Activated B cell treated with CpG ODN at 0.5 μM for 24 hours (primary cell): Measurements from ENCODE around the gene ADNP2. TPM values are rescaled to one million over a fixed set of nuclear protein-coding genes. Genes with fewer than 3 reads are reported as not detected.
A peak's percentile ranks its signal among the peaks of the same experiment; 100 is the strongest.

Experiments used
- ATAC-seq: fragments of 200-7000 bp; cut with Tn5 transposase; one replicate; pipeline ENCODE4 v1.10.0; 2021; ENCODE audit warnings: low read depth, mild to moderate bottlenecking, moderate library complexity
- CTCF ChIA-PET: fragments of 350-600 bp; sonication (Branson Sonifier 250); formaldehyde crosslinking; loops from one replicate; lab custom pipeline; 2021; ENCODE audit warnings: antibody characterized with exemption; lab: Charles Lee
- POLR2A ChIA-PET: fragments of 350-600 bp; sonication (Branson Sonifier 250); formaldehyde crosslinking; loops from one replicate; lab custom pipeline; 2021; ENCODE audit warnings: antibody characterized with exemption; lab: Charles Lee
- DNase-seq: peaks from one replicate; pipeline ENCODE4 v3.0.0; 2022
- H3K27ac Mint-ChIP-seq: one replicate; pipeline ENCODE4 v1.8.0; 2020; ENCODE audit warnings: mixed read lengths
- H3K27me3 Mint-ChIP-seq: one replicate; pipeline ENCODE4 v1.8.0; 2021; ENCODE audit warnings: mixed read lengths
- H3K36me3 Mint-ChIP-seq: one replicate; pipeline ENCODE4 v1.8.0; 2021; ENCODE audit warnings: low read depth, mixed read lengths
- H3K4me1 Mint-ChIP-seq: one replicate; pipeline ENCODE4 v1.8.0; 2021; ENCODE audit warnings: mixed read lengths
- H3K4me3 Mint-ChIP-seq: one replicate; pipeline ENCODE4 v1.8.0; 2020; ENCODE audit warnings: mild to moderate bottlenecking, mixed read lengths
- H3K9me3 Mint-ChIP-seq: one replicate; pipeline ENCODE4 v1.8.0; 2020; ENCODE audit warnings: mixed read lengths
- intact Hi-C: fragments of 100-400 bp; cut with micrococcal nuclease; formaldehyde crosslinking; loops from one replicate; pipeline ENCODE4 v1.15.1; 2024
- total RNA-seq: library from RNA; stranded (reverse); gene quantifications from 2 replicates; pipeline ENCODE4 v1.2.3, GENCODE V29; 2022
- TF ChIP-seq, protein P1 (sequence below): fragments of 200-600 bp; IDR thresholded peaks from one replicate; pipeline ENCODE4 v1.8.0; 2022; ENCODE audit warnings: antibody characterized with exemption, mild to moderate bottlenecking

Gene ADNP2
- total RNA-seq, 1 donor from 2014 or later = 19.7 TPM

DNA sequence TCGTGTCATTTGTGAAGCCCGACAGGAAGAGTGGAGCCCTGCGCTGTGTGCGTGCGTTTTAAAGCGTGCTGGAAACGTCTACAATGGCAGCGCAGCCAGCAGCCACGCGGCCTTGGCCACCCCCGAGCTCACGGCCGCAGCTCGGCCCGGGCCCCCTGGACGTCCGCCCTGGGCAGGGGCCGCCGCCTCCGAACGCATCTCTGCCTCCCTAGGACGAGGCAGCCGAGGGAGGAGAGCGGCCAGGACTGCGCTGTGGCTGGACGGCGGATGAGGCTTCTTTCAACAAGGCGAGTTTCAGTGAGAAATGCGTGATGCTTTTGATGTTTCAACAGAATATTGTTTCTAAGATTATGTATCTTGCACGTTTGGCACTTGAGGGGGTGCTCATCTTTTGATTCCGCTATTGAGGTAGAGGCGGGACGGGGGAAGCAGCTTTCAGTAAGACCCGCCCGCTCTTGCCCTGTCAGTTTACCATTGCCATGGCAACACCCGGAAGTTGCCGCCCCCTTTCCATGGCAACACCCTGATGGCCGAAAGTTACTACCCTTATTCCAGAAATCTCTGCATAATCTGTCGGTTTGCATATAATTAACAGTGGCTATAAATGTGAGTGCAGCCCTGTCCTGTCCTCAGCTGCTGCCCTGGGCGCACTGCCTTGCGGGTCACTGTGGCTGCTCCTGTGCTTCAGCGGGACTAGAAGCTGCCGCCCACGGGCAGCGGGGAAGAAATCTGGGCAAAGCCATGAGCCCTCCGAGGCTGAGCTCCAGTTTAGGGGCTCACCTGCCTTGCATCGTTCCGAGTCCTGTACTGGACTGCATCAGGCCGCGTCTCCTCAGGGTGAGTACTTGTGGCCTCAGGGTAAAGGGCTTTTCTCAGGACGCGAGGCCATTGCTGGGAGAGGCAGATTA is 38.6 kb downstream of the ADNP2 start:
- Mint-ChIP-seq H3K27me3 (no peaks in the 10 kb centered on the region), H3K4me3 (peak overlapping the region; percentile 90), H3K27ac (peak overlapping the region; percentile 69), H3K4me1 (peaks cover 20% of the 10 kb centered on the region), H3K9me3 (no peaks in the 10 kb centered on the region), H3K36me3 (peaks cover 9% of the 10 kb centered on the region)
- TF ChIP-seq, protein P1, sequence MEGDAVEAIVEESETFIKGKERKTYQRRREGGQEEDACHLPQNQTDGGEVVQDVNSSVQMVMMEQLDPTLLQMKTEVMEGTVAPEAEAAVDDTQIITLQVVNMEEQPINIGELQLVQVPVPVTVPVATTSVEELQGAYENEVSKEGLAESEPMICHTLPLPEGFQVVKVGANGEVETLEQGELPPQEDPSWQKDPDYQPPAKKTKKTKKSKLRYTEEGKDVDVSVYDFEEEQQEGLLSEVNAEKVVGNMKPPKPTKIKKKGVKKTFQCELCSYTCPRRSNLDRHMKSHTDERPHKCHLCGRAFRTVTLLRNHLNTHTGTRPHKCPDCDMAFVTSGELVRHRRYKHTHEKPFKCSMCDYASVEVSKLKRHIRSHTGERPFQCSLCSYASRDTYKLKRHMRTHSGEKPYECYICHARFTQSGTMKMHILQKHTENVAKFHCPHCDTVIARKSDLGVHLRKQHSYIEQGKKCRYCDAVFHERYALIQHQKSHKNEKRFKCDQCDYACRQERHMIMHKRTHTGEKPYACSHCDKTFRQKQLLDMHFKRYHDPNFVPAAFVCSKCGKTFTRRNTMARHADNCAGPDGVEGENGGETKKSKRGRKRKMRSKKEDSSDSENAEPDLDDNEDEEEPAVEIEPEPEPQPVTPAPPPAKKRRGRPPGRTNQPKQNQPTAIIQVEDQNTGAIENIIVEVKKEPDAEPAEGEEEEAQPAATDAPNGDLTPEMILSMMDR = no peak
- ATAC-seq (peak; percentile 88), DNase-seq (peak; percentile 74)
- intact Hi-C loops = loop anchor here (1.0 to 10.0 kb wide), 4 partner anchors 39 to 623 kb away; partner anchors contain the start of genes RBFA and TXNL4A
- ChIA-PET POLR2A (interaction anchor here (1.0 to 1.6 kb wide), 4 partner anchors 38 to 114 kb away, joined by 3 to 9 read pairs (median 4); partner anchors contain the start of genes ADNP2 and RBFA), CTCF (interaction anchor here (1.3 kb wide), 2 partner anchors 8 to 12 kb away, joined by 3 to 5 read pairs; no protein-coding TSS in a partner anchor)

DNA sequence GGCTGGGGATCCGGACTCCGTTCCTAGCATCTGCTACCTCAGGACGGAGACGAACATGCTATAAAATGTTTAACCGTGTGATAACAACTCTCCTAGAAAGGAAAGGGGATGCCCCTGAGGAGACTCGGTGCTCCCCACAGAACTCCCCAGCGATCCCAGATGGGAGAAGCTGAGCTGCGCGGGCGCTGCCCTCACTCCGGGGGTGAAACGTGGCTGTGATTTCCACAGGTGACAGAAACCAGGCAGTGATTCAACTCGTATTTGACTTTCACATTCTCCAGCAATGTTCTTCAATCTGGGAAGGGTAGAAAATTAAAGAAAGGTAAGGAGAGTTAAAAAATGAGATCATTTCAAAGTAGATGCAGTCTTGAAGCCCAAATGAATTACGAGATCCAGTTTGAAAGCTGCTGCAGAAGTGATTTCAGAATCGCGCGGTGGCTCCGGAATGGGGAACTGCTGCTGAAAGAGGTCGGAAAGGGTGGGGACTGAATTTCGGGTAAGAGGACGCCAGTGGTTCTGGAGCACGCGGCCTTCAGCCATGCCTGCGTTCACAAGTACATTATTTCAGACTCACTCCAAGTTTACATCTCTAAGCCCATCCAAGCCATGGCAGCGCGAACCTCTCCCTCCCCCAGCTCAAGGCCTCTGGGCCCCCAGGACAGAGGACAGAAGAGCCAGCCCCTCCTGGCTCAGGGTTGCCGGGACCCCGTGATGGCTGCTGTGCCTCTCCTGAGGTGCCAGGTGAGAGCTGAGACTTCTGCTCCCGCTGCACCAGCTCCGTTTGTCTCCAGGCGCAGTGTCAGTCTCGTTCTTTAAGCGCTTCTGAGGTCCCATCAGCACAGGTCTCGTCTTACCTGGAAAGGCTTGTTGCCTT is 39.5 kb downstream of the ADNP2 start:
- no peaks in the 10 kb centered on the region for H3K9me3 Mint-ChIP-seq
- H3K4me3 Mint-ChIP-seq = peak overlapping the region; percentile 90
- POLR2A ChIA-PET = interaction anchor here (1.0 to 1.6 kb wide), 3 partner anchors 39 to 115 kb away, joined by 3 to 9 read pairs (median 4); partner anchors contain the start of gene RBFA
- peaks cover 20% of the 10 kb centered on the region for H3K4me1 Mint-ChIP-seq
- no peak for ATAC-seq
- TF ChIP-seq, protein P1 = no peak
- intact Hi-C loops = loop anchor here (10.0 kb wide), 1 partner anchor 624 kb away; no protein-coding TSS in a partner anchor
- CTCF ChIA-PET = interaction anchor here (1.3 kb wide), 1 partner anchor 11 kb away, joined by 5 read pairs; no protein-coding TSS in a partner anchor
- DNase-seq = no peak
- peaks cover 9% of the 10 kb centered on the region for H3K36me3 Mint-ChIP-seq
- H3K27ac Mint-ChIP-seq = peak overlapping the region; percentile 69
- no peaks in the 10 kb centered on the region for H3K27me3 Mint-ChIP-seq

DNA sequence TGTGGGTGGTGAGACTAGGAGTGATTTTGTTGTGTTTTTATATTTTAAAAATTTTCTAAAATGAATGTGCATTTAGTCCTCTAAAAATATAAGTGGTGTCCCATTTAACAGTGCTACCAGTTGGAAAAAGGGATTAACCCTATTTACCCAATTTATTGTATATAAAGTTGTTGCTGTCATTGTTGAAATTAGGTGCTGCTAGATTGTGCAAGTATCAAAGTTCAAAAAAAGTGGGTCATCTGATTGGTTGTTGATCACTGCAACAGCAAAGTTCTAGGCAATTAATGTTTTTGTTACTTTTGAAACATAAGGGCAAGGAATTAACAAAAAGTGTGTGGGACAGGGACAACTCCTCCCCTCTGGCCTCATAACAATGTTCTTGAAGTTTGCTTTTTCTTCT is 40.6 kb downstream of the ADNP2 start:
- CTCF ChIA-PET = no interaction called here
- POLR2A ChIA-PET = no interaction called here
- Mint-ChIP-seq H3K27me3 (no peaks in the 10 kb centered on the region), H3K4me1 (peaks cover 25% of the 10 kb centered on the region), H3K9me3 (no peaks in the 10 kb centered on the region), H3K4me3 (no peak overlapping the region), H3K27ac (no peak overlapping the region), H3K36me3 (peaks cover 9% of the 10 kb centered on the region)
- TF ChIP-seq, protein P1 = no peak
- ATAC-seq (no peak), DNase-seq (no peak)
- intact Hi-C loops = loop anchor here (10.0 kb wide), 1 partner anchor 625 kb away; no protein-coding TSS in a partner anchor

DNA sequence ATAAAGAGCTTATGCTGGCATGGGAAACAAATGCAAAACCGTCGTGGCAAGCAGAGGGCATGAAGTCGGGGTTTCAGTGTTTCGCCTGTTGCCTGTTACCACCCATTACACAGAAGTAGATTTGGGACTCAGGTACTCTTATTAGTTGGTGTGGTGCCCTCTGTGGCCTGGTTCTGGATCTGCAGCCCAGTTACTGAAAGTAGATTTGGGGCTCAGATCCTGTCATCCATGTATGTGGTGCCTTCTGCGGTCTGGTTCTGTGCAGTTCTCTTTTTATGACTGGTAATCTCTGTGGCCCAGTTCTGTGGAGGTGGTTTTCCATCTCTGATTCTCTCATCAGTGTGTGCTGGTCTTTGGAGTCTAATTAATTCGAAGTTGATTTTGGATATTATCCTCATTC is 45.2 kb downstream of the ADNP2 start:
- Mint-ChIP-seq H3K4me1 (peaks cover 11% of the 10 kb centered on the region), H3K36me3 (no peaks in the 10 kb centered on the region), H3K4me3 (no peak overlapping the region), H3K27me3 (no peaks in the 10 kb centered on the region), H3K27ac (no peak overlapping the region), H3K9me3 (no peaks in the 10 kb centered on the region)
- TF ChIP-seq, protein P1 = no peak
- intact Hi-C loops = loop anchor here (1.0 to 2.0 kb wide), 4 partner anchors 166 to 775 kb away; partner anchors contain the start of genes CTDP1, KCNG2 and TXNL4A
- DNase-seq (no peak), ATAC-seq (peak; percentile 80)
- ChIA-PET POLR2A (no interaction called here), CTCF (interaction anchor here (0.6 kb wide), 1 partner anchor 94 kb away, joined by 5 read pairs; no protein-coding TSS in a partner anchor)
